Measurements from ENCODE around the gene EPC2.

DNA sequence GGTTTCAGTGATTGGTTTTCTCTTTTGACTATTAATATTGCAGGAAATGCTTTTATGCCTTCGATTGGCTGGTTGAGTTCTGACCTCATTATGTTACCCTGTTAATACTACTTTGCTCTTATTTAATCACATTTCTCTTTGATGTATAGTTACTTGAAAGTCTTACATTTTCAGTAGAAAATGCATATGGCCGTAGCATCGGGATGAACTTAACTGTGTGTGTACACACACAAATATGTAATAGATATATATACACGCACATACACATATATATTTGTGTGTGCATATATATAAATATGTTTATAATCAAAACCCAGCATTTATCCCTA is 1.6 kb downstream of the EPC2 start:
- TF ChIP-seq, protein P1, sequence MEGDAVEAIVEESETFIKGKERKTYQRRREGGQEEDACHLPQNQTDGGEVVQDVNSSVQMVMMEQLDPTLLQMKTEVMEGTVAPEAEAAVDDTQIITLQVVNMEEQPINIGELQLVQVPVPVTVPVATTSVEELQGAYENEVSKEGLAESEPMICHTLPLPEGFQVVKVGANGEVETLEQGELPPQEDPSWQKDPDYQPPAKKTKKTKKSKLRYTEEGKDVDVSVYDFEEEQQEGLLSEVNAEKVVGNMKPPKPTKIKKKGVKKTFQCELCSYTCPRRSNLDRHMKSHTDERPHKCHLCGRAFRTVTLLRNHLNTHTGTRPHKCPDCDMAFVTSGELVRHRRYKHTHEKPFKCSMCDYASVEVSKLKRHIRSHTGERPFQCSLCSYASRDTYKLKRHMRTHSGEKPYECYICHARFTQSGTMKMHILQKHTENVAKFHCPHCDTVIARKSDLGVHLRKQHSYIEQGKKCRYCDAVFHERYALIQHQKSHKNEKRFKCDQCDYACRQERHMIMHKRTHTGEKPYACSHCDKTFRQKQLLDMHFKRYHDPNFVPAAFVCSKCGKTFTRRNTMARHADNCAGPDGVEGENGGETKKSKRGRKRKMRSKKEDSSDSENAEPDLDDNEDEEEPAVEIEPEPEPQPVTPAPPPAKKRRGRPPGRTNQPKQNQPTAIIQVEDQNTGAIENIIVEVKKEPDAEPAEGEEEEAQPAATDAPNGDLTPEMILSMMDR (IDR thresholded peaks at IDR 0.05; ENCODE audit: insufficient read depth, low read length), result no peak
- TF ChIP-seq POLR2AphosphoS5 (IDR thresholded peaks at IDR 0.05; ENCODE audit: low read depth) (no peak), SPI1 (IDR thresholded peaks at IDR 0.05; ENCODE audit: borderline replicate concordance, low read depth) (no peak), GABPA (IDR thresholded peaks at IDR 0.05; ENCODE audit: low read depth) (no peak)
- TF ChIP-seq, protein P2, sequence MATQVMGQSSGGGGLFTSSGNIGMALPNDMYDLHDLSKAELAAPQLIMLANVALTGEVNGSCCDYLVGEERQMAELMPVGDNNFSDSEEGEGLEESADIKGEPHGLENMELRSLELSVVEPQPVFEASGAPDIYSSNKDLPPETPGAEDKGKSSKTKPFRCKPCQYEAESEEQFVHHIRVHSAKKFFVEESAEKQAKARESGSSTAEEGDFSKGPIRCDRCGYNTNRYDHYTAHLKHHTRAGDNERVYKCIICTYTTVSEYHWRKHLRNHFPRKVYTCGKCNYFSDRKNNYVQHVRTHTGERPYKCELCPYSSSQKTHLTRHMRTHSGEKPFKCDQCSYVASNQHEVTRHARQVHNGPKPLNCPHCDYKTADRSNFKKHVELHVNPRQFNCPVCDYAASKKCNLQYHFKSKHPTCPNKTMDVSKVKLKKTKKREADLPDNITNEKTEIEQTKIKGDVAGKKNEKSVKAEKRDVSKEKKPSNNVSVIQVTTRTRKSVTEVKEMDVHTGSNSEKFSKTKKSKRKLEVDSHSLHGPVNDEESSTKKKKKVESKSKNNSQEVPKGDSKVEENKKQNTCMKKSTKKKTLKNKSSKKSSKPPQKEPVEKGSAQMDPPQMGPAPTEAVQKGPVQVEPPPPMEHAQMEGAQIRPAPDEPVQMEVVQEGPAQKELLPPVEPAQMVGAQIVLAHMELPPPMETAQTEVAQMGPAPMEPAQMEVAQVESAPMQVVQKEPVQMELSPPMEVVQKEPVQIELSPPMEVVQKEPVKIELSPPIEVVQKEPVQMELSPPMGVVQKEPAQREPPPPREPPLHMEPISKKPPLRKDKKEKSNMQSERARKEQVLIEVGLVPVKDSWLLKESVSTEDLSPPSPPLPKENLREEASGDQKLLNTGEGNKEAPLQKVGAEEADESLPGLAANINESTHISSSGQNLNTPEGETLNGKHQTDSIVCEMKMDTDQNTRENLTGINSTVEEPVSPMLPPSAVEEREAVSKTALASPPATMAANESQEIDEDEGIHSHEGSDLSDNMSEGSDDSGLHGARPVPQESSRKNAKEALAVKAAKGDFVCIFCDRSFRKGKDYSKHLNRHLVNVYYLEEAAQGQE (IDR thresholded peaks at IDR 0.05; ENCODE audit: insufficient replicate concordance, low read depth), result no peak

Data from HL-60 (cell line).